Measurements from ENCODE around the gene UBAC2. TPM values are rescaled to one million over a fixed set of nuclear protein-coding genes. Genes with fewer than 3 reads are reported as not detected.

UBAC2 gene
- total RNA-seq, 1 experiment from 2014 or later, result 52.4 TPM

- DNase-seq (ENCODE audit: low read depth), result no peak
These were observed 92.5 kb downstream of the UBAC2 start for GRCh38 chr13:99293178-99293577.

DNA sequence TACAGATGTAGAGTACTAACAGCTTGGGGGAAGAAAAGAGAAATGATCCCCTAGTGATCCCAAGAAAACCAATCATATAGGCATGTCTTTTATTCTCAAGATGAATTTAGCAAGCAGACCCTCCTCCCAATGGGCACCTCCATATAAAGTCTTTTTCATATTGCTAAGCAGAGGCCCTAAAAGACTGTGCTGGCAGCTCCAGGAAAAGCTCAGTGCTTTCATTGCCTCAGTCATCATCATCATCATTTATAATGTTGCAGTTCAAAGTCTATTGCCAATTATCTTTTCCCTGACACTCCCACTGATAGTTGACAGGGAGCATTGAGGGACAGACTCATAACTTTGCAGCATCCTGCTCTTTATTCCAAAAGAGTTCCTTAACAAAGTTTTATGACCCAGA lies 93.5 kb downstream of the UBAC2 start:
- no peak for DNase-seq (ENCODE audit: low read depth)

GRCh38 chr13:99294958-99295357 lies 94.3 kb downstream of the UBAC2 start:
- no peak for DNase-seq (ENCODE audit: low read depth)

DNA sequence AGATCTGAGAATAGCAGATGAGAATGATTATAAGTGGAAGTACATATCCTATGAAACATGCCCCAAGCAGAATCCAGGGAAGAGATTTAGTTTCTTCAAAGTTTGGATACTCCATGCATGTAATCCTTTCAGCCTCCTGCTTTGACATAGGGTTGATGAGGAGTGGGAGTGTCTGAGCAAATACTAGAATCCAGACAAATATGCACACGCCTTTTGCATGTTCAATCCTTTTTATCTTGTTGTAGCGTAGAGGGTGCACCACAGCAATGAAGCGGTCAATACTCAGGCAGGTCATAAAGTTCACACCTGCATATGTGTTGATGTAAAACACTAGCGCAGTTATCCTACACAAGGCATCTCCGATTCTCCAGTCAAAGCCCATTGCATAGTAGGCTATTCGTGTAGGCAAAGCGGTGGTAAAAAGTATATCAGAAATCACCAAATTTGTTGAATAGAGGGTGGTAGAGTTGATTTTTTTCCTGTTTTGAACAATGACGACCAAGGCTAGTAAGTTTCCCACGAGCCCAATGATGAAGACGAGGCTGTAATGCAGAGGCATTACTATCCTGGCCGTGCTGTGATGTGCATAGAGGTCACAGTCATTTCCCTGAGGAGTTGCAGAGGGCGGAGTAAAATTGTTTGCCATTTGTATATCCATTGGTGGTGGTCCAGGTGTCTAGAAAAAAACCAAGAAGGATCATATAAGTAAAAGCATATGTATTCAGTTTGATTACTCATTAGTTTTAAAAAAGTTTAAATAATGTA lies 95.0 kb downstream of the UBAC2 start:
- no peak for DNase-seq (ENCODE audit: low read depth)

GRCh38 chr13:99296398-99296797 lies 95.7 kb downstream of the UBAC2 start:
- no peak for DNase-seq (ENCODE audit: low read depth)

GRCh38 chr13:99297331-99297730 lies 96.7 kb downstream of the UBAC2 start:
- no peak for DNase-seq (ENCODE audit: low read depth)

GRCh38 chr13:99298056-99298455 lies 97.4 kb downstream of the UBAC2 start:
- no peak for DNase-seq (ENCODE audit: low read depth)

- DNase-seq (ENCODE audit: low read depth), result no peak
These were observed 98.7 kb downstream of the UBAC2 start for GRCh38 chr13:99299256-99299919.

GRCh38 chr13:99299920-99300341 lies 99.3 kb downstream of the UBAC2 start:
- DNase-seq (ENCODE audit: low read depth), result no peak

- DNase-seq (ENCODE audit: low read depth), result no peak
These were observed 100.6 kb downstream of the UBAC2 start for GRCh38 chr13:99301056-99301838.

DNA sequence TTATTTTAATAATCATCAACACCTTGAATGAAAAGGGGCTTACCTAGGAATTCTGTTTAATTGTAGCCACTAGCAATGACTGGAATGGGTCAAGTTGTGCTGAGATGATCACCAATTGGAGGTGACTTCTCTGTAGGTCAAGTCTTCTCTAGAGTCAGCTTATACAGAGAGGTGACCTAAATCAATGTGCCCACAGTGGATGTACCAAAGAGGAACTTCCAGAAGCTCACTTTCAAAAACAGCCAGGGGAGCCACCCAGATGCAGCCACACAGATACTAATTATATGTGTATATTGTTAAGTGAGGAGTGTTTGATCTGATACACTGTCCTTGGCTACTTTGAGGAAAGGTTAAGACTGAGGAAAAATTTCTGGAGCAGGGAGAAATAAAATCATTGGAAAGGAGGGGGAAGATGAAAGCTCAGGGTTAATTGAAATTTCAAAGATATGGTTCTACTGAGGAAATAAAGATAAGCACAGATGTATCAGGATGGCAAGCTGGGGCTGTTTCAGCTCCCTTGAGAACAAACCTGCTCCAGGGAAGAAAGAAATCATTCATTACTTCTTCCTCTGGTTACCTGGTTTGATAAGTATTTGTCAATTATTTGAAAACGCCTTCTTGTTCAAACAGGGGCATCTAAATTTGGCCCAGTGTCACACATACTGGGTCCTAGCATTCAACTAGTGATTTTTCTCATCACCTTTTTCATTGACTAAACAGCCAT lies 101.4 kb downstream of the UBAC2 start:
- no peak for DNase-seq (ENCODE audit: low read depth)

- no peak for DNase-seq (ENCODE audit: low read depth)
These were observed 102.2 kb downstream of the UBAC2 start for GRCh38 chr13:99302637-99303505.

DNA sequence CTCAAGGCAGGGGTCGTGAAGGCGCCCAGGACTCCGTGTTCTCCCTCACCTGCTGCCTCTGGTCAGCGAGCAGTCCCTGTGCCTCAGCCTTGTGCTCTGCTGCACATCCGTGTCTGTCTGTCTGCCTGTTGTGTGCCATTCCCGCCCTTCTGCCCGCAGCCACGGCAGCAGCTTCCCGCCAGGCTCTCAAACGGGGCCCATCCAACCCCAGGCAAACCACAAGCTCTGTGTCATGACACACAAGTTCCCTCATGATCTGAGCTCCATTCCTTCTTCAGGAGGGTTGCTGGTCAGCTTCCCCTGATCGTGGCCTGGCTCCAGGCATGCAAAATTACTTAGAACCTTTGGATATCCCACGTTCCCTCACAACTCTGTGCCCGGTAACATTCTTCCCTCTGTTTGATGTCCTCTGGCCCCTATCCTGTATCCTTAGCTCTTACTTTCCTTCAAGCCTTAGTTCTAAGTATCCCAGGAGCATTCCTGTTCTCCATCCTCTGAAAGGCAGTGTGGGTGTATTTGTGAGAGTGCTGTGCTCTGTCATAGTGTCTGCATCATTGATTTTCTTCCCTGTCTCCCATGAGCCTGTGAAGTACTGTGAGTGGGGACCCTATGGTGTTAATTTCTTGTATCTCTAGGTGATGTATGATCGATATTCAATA lies 103.3 kb downstream of the UBAC2 start:
- DNase-seq (ENCODE audit: low read depth), result peak; percentile 66

GRCh38 chr13:99304541-99304940 lies 103.9 kb downstream of the UBAC2 start:
- DNase-seq (ENCODE audit: low read depth), result no peak

GRCh38 chr13:99305158-99305557 lies 104.5 kb downstream of the UBAC2 start:
- no peak for DNase-seq (ENCODE audit: low read depth)

DNA sequence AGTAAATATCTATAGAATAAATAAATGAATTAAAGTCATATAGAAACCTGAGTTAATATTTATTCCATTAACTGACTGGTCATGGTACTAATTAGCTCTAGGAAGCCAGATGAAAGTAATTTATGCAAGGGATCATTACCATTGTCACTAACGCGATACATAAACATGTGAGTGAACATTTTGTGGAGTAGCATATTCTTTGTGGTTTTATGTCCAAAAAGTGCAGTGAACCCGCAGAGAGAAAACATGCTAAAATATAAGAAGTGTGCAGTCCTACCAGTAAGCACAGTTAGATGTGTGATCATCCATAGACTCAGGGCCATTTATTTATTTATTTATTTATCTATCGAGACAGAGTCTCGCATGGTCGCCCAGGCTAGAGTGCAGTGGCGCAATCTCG lies 104.9 kb downstream of the UBAC2 start:
- no peak for DNase-seq (ENCODE audit: low read depth)

GRCh38 chr13:99307247-99307646 lies 106.6 kb downstream of the UBAC2 start, which contains the start of gene GPR183:
Gene GPR183, minus strand, starts transcription at chr13:99307399. Its CDS starts 11,254 bp downstream, at chr13:99296145.
- DNase-seq (ENCODE audit: low read depth), result peak; percentile 49

GRCh38 chr13:99307648-99308339 lies 107.1 kb downstream of the UBAC2 start:
- DNase-seq (ENCODE audit: low read depth), result peak; percentile 82

DNA sequence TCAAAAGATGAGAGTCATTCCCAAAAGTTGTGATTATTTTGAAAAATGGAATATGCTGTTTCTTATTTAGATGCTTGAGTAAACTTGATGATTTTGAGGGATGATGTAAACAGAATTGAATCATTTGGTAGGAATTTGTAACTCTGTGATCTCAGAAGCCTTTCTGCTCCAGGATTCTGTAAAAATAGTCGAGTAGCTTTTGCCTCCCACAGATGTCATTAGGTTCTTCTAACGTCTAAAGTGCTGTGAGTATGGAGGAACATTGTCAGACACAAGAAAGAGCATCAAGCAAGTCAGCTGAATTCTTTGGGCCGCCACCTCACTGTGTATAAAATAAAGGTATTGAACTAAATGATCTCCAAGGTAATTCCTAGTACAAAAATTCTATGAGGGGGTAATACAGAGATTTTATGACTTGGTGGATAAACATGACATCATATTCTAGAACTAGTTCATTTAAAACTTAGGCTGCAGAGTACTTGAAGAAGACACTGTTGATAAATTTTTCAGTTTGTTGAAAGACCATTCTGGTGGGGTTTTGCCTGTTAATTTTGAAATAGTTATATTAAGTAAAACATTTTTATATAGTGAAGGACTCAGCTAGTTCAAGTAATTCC lies 107.9 kb downstream of the UBAC2 start:
- no peak for DNase-seq (ENCODE audit: low read depth)

Measured in HT1080 (cell line).